Erythroblast (primary cell): ENCODE measurements around the gene EDA.

ENCODE experiments used
- DNase-seq, 2 experiments: peaks; one replicate each; lab custom pipeline; 2025; lab: John Stamatoyannopoulos, UW
- GATA1 ChIP-seq: IDR thresholded peaks from 2 replicates; pipeline ENCODE4 v1.6.1; 2011; ENCODE audit warnings: low read depth, mild to moderate bottlenecking, control low read depth, low read length, moderate library complexity
- POLR2A ChIP-seq: IDR thresholded peaks from 2 replicates; pipeline ENCODE4 v1.6.1; 2011; ENCODE audit warnings: mild to moderate bottlenecking, low read length

Gene EDA

DNA sequence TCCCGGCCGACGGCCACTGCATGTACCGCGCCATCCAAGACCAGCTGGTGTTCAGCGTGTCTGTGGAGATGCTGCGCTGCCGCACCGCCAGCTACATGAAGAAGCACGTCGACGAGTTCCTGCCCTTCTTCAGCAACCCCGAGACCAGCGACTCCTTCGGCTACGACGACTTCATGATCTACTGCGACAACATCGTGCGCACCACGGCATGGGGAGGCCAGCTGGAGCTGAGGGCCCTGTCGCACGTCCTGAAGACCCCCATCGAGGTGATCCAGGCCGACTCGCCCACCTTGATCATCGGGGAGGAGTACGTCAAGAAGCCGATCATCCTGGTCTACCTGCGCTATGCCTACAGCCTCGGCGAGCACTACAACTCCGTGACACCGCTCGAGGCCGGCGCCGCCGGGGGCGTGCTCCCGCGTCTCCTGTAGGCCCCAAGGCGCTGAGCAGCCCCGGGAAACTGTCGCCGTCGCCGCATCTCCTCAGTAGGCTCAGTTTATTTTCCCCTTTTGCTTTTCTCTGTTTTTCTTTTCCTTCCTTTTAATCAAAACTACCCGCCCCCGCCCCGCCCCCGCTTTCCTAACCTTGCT lies 447.1 kb downstream of the EDA start:
- TF ChIP-seq POLR2A (no peak), GATA1 (no peak)
- no peak for DNase-seq

DNA sequence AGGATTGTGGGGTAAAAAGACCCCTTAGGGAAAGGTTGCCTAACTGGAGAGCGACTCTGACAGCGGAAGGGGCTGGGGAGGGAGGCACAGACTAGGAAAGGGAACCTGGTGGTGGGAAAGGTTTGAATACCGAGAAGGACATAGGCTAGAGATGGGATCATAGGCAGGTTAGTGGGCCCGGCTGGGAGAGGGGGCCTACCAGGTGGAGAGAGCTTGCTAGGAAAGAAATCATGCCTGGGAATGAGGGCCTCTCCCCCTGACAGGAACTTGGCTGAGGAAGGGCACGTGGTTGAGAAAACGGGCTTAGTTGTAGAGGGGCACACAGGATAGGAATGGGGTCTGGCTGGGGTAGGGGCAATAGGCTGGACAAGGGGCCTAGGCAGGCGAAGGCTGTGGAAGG lies 450.7 kb downstream of the EDA start:
- no peak for TF ChIP-seq POLR2A
- no peak for TF ChIP-seq GATA1
- no peak for DNase-seq

DNA sequence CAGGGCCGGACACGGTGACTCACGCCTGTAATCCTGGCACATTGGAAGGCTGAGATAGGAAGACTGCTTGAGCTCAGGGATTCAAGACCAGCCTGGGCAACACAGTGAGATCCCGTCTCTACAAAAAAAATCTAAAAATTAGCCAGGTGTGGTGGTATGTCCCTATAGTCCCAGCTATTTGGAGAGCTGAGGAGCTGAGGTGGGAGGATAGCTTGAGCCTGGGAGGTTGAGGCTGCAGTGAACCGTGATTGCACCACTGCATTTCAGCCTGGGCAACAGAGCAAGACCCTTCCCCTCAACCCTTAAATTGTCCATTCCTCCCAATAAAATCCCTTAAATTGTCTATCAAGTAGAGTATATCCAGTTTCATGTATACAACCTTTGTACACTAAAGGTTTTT lies 463.4 kb downstream of the EDA start:
- TF ChIP-seq GATA1 (no peak), POLR2A (no peak)
- DNase-seq, result no peak

DNA sequence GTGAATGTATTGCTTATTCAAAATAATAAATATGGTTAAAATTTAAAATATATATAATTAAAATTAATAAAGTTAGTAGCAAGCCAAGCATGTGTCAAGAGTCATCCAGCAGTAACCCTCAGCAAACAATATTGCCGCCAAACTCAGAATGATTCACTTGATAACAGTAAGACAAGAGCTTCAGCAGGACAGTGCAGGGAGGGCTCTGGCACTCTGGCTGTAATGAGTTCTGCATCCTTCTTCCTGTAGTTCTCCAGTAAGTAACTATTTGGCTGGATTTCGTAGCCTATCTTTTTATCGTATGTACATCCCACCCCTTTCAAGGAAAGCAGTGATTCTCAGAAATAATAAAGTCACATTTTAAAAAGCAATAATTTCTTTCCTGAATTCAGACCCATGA lies 464.0 kb downstream of the EDA start:
- no peak for TF ChIP-seq GATA1
- no peak for TF ChIP-seq POLR2A
- DNase-seq, result no peak

DNA sequence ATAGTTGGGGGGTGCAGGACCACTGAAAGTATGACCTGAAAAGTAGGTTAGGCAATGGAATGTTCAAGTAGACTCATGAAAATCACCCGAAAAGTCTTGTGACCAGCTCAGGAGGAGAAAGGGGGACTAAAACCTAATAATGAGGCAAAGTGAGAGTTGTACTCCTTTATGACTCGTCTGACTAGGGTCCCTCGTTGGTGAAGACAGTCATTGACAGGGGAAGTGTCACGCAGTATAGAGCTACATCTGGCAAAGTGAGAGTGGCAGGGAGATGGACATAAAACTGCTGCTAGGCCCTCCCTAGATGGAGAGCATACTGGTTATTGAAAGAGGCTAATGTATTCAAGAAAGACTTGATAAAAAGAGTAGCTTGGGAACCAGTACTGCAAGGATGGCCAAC lies 466.8 kb downstream of the EDA start:
- TF ChIP-seq GATA1 (no peak), POLR2A (no peak)
- DNase-seq, result no peak

DNA sequence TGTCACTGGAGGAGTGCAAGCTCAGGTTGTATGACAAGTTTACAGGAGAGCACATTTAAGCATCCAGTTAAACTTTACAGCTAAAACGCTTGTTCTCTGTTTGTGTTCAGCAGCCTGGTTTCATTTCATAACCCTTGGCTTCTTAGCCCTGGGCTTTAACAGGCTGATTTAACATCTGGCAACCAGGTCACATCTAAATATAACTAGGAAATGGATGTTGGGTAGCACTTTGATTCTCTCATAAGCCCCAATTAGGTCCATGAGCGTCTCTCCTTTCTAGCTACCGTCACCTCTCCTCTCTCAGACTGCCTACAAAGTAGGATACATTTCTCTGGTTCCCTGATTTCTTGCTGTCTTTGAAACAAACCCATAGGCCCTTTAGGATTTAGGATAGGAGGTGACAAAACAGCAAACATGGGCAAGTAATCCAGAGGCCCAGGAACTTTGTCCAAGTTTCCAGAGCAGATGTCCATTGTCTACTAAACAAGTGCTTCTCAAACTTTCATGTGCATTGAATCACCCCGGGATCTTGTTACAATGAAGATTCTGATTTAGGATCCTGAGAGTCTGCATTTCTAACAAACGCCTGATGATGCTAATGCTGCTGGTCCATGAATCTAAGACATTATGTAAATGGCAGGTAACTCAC lies 468.8 kb downstream of the EDA start:
- TF ChIP-seq GATA1 (no peak), POLR2A (no peak)
- DNase-seq, result no peak

DNA sequence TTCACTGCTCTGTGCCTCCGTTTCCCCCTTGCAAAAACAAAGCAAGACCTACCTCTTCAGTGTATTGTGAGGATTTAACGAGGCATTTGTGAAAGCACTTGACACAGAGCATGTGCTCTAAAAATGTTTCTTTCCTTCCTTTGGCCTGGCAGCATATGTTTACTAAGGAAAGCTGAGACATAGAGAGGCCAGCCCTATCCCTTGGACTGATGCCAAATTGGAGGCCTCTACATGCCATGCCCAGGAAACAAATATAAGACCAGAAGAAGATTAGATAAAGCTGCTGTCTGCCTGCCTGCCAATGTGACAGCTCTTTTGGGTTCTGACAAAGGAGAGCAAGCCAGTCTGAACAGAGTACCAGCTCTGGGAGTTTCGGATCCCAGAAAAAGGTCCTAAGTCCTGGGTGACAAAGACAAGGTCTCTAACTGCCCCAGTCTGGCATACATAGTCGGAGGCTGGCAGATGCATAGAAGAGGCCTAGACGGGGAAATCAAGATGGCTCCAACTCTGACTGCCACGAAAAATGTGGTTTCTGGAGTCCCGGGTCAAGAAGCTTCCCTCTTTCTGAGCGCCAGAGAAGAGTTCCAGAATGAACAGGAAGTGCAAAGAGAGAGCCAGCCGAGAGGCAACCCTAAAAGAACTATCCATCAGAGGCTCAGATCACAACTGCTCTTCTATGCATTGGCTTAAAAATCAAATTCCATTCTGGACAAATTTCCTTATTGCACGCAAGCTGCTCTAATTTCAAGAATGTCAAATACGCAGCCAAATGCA lies 472.1 kb downstream of the EDA start:
- TF ChIP-seq GATA1 (no peak), POLR2A (no peak)
- peak; percentile 48 to 54 for DNase-seq

DNA sequence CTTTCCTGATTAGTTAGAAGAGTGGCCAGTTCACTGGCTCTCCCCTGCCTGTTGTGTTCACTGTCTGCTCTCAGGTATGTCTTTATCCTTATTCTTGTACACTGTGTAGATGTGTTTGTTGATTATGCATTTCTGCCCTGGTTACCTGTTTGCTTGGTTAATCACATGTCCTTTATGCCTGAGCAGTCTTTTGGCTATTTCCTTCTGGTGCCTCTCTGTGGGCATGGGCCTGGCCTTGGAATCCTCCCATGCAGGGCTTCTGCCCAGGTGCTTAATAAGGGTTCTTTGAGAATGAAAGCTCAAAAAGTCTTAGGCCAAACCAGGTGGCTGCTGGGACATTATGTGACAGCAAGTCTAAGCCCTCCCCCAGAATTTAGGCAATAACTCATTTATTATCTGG lies 472.8 kb downstream of the EDA start:
- no peak for TF ChIP-seq GATA1
- TF ChIP-seq POLR2A, result no peak
- no peak for DNase-seq
